Inferior parietal cortex (tissue), 1 donor: ENCODE measurements around the gene ANAPC2.

ENCODE experiments used
- DNase-seq: peaks from one replicate; pipeline ENCODE4 v3.0.0-alpha.2; 2016; ENCODE audit errors: extremely low spot score

ANAPC2 gene, protein sequence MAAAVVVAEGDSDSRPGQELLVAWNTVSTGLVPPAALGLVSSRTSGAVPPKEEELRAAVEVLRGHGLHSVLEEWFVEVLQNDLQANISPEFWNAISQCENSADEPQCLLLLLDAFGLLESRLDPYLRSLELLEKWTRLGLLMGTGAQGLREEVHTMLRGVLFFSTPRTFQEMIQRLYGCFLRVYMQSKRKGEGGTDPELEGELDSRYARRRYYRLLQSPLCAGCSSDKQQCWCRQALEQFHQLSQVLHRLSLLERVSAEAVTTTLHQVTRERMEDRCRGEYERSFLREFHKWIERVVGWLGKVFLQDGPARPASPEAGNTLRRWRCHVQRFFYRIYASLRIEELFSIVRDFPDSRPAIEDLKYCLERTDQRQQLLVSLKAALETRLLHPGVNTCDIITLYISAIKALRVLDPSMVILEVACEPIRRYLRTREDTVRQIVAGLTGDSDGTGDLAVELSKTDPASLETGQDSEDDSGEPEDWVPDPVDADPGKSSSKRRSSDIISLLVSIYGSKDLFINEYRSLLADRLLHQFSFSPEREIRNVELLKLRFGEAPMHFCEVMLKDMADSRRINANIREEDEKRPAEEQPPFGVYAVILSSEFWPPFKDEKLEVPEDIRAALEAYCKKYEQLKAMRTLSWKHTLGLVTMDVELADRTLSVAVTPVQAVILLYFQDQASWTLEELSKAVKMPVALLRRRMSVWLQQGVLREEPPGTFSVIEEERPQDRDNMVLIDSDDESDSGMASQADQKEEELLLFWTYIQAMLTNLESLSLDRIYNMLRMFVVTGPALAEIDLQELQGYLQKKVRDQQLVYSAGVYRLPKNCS

DNA sequence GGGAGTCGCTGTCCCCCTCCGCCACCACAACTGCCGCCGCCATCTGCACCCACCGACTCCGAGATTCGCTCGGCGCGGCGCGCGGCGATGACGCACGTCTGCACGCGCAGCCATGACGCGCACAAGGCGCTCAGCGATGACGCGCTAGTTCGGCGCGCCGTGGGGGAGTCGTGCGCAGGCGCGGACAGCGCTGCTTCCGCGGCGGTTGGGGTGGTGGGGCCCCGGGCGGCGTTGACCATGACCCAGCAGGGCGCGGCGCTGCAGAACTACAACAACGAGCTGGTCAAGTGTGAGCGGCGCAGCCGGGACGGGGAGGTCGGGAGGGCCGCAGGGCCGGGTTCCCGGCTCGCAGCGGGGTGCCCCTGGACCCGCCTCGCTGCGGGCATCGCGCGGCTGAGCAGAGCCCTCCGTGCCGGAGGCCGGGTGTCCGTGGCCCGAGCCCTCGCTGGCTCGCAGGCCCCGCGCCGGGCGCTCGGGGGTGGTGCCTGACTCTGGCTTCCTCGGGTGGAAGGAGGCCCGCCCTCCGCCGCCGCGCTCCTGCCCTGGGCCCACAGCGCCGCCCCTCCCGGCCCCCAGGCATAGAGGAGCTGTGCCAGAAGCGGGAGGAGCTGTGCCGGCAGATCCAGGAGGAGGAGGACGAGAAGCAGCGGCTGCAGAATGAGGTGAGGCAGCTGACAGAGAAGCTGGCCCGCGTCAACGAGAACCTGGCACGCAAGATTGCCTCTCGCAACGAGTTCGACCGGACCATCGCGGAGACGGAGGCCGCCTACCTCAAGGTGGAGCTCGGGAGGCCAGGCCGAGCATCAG, at the start of gene ANAPC2, which contains the start of gene SSNA1:
TSS of gene ANAPC2 (minus strand) at position 71 of the 807 bp plus-strand sequence. CDS start at position 43, 28 bp downstream.
TSS of gene SSNA1 (plus strand) at position 187 of the 807 bp plus-strand sequence. CDS start at position 238, 51 bp downstream.
- DNase-seq = peak; percentile 93

DNA sequence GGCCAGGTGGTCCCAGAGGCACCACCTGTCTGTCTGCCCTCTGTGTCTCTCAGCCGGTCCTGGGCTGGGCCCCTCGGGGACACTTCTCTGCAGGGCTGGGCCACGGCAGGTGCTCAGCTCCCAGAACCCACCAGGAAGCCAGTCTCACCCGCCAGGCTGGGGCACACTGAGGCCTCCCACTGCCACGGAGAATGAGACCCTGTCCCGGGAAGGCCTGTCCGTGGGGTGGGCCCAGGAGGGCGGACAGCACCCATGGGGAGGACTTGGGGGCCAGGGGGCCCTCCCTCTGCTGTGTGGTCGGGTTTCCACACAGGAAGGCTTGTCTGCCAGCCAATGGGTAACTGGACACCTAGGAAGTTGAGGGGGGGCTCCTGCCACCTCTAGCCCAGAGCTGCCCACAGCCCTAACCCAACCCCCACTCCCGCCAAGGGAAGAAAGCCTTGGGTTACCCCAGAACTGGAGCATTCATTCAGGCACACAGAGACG, 48.6 kb upstream of the ANAPC2 start:
- no peak for DNase-seq

DNA sequence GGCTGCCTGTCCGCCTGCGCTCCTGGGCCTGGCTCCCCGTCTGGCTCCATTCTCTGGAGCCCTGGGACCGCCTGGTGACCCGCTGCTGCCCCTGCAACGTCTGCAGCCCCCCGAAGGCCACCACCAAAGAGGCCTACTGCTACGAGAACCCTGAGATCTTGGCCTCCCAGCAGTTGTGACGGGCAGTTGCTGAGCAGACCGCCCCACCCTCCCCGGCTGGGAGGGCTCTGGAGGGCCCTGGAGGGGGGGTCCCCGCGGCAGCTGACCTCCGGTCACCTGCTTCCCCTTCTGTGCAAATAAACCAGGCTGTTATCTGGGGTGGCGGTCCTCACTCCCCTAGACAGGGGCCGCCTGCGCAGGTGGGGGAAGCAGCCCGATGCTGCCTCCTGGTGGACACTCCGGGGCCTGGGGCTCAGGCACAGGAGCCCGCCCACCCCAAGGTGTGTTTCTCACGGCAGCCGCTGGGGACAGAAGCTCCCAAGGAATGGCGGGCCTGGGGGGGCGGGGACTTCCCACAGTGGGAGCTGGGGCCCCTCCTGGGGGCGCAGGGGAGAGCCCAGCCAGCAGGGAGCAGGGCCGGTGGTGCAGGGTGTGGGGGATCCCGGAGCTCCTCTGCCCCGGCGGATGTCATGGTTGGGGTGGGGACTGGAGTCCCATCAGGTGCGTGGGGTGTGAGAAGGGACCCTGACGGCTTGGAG, 48.0 kb upstream of the ANAPC2 start:
- peak; percentile 73 for DNase-seq

DNA sequence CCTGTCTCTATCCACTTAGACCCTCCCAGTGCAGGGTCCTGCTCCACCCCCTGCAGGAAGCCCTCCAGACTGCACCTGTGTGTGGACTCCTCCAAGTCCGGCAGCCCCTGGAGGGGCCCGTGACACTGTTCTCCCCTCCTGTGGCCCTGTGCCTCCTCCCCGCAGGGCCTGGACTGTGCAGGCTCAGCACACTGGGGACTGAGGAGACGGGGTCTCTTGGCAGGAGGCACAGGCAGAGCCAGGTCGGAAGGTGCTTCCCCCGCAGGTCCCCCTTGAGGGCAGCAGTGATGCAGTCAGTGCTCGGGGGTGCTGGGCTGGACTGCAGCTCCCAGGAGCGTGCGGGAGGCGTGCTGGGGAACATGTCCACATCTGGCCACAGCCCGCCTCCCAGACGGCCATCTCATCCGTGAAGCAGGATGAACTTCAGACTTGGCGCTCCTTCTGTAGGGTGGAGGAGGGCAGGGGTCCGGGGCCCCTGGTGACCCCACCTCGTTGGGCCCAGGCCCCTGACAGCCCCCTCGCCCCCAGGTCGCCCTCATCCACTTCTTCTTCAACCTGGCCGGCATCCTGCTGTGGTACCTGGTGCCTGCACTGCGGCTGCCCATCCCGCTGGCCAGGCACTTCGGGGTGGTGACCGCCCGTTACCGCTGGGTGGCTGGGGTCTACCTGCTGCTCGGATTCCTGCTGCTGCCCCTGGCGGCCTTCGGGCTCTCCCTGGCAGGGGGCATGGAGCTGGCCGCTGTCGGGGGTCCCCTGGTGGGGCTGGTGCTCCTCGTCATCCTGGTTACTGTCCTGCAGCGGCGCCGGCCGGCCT, 47.3 kb upstream of the ANAPC2 start:
- no peak for DNase-seq

DNA sequence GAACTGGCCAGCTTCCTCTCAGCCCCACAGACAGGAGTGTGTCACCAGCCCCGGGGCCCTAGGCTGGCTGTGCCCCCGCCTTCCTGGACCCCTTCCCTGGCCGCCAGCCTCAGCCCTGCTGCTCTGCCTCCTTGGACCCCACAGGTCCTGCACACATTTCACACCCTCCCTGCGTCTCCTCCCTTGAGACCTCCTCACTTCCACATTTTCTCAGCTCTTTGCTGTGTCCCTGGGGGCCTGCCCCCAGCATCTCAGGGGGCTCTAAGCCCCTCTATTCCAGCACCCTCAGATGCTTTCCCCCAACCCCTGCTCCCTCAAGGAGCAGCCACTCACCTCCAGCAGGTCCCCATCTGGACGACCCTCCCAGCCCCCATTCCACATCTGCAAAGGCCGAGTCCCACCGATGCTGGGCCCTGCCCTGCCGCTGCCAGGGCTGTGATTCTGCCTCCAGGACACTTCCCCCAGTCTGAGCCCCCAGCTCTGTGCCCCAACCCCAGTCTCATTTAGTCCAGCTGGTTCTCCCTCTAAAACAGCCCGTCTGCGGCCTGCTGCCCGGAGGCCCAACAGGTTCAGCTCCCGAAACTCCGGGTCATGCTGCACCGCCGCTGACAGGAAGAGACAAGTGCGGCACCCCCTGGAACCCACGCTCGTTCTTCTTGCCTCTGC, 46.5 kb upstream of the ANAPC2 start:
- DNase-seq = no peak

GRCh38 chr9:137234055-137234697, 45.8 kb upstream of the ANAPC2 start:
- DNase-seq = no peak

GRCh38 chr9:137233143-137233980, 45.0 kb upstream of the ANAPC2 start:
- DNase-seq = no peak

DNA sequence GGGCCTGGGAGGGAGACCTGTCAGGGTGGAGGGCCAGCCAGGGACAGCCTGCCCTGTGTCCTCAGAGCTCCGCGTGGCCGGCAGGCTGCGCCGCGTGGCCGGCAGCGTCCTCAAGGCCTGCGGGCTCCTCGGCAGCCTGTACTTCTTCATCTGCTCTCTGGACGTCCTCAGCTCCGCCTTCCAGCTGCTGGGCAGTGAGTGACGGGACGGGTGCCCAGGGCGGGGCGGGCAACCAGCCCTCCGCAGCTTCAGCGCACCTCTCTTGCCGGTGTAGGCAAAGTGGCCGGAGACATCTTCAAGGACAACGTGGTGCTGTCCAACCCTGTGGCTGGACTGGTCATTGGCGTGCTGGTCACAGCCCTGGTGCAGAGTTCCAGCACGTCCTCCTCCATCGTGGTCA, 44.1 kb upstream of the ANAPC2 start:
- DNase-seq = no peak

DNA sequence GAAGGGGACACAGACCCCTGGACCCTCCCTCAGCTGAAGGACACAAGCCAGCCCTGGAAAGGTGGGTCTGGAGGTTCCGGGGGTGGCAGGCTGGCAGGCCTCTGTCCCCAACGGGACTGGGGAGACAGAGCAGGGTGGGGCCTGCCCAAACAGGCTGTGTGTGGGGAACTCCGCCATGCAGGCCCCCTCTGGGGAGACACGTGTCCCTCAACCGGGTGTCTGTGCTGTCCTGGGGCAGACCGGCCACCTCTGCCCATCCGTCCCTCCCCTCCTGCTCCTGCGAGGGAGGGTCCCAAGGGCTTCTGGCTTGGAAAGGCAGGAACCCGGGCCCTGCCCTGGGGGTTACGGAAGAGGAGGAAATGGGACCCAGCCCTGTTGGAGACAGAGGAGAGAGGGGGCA, 43.7 kb upstream of the ANAPC2 start:
- DNase-seq = no peak

DNA sequence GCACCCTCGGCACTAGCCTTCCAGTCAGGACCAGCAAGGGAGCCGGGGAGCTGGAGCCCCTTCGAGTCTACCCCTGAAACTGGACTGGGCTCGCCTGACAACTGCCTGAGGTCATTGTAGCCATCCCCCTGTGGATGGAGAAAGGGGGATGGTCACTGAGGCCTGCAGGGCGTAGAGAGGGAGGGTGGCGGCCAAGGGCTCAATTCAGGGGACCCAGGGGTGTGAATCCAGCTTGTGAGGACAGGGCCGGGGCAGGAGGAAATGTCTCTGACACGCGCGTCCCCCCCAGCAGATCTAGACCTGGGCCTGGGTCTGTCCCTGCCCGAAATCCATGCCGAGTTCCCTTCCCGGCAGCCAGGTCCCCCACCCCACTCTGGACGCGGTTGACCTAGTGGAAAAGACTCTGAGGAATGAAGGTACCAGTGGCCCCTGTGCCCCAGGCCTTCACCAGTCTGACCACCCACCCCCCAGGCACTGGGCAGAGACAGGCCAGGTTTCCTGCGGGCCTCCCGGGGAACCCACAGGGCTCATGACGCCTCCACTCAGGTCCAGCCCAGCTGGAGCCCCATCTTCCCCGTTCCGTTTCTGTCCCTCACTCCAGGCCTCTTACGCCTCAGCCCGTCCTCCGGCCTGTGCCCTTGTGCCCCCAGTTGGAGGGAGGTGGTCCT, 43.1 kb upstream of the ANAPC2 start:
- no peak for DNase-seq

- DNase-seq = no peak
Measured at GRCh38 chr9:137230705-137231371, 42.5 kb upstream of the ANAPC2 start, which contains the start of gene SLC34A3. TSS of gene SLC34A3 (plus strand) at chr9:137230901. CDS start at chr9:137231703, 802 bp downstream.

DNA sequence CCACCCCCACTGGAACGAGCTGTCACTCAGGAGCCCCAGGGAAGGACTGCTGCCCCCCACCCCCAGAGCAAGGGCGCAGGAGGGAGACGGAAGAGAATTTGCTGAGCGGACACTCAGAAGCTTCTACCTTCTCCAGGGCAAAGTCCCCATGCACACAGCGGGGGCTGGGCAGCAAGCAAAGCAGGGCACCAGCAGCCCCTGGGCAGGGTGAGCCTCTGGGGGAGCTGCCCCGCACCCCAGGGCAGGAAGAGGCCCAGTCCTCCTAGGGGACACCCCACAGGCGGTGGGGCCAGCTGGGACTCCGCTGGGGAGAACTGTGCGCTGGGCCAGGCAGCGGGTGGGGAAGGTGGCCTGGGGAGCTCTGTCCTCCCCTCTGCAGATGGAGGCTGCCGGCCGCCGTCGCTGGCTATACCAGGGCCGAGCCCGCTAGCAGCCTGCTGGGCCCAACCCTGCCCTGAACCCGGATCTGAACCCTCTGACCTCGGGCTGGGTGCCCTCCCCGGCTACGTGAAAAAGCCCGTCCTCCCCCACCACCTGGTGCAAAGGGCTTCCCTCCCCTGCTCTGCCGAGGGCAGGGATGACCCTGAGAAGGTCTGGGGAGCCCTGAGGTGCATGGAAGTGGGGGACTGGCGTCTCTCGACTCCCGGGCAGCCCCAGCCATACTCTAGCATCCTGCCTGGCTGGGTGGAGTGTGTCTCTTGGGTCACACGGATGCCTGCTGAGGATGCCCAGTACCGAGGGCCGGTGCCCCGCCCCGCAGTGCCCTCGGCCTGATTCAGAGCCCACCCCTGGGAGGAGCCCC, 41.7 kb upstream of the ANAPC2 start:
- no peak for DNase-seq

DNA sequence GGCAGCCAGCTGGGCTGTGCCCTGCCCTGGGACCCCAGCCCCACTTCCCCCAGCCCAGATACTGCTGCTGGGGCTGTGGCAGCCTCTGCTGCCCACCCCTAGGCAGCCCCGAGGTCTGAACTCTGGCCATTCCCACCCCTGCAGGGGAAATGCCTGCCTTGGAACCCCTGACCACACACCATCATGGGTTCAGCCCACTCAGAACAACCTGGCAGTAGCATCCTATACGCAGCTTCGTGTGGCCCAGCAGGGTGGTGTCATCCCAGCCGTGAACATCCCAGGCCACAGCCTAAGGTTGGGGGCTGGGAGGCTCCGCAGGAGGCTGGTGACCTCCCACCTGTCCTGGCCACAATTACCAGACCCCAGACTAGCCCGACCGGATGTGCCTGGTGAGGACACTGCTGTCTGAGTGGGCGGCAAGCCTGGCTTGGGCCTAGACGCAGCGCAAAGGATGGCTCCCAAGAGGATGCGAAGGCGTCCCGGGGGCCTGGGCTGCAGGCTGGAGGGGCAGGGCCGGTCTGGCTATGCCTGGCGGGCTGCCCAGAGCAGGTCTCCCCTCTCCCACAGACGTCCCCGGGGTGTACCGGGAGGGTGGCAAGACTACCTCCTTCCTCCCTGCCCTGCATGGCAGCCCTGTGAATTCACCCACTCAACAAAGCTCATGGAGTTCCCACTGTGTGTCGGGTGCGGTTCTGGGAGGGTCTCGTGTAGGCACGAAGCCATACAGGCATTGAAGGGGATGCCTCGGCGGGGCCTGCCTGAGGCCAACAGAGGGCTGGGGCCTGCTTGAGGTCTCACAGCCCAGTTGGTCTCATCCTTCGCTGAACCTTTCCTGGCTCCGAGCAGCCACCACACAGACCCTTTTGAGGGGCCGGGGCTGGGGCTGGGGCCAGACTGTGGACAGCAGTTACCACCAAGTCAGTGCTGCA, 40.9 kb upstream of the ANAPC2 start:
- no peak for DNase-seq

DNA sequence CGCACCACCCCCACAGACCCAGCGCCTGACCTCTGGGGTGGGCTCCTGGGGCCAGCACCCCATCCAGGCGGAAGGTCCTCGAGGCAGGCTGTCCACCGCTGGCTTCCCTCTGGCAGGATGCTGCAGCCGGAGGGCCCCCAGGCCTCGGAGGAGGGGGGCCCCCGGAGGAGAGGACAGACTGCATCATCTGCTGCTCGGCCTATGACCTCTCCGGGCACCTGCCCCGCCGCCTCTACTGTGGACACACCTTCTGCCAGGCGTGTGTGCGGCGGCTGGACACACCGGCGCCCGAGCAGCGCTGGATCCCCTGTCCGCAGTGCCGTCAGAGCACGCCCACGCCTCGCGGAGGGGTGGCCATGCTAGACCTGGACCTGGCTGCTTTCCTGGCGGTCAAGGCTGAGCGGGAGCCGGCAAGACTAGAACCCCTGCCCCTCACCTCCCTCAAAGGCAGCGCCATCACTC, 40.2 kb upstream of the ANAPC2 start:
- no peak for DNase-seq
